ENCODE data around the gene ST6GALNAC5. TPM values are rescaled to one million over a fixed set of nuclear protein-coding genes. Genes with fewer than 3 reads are reported as not detected.

The ST6GALNAC5 gene
- total RNA-seq, 2 experiments from 2014 or later, result not detected

DNA sequence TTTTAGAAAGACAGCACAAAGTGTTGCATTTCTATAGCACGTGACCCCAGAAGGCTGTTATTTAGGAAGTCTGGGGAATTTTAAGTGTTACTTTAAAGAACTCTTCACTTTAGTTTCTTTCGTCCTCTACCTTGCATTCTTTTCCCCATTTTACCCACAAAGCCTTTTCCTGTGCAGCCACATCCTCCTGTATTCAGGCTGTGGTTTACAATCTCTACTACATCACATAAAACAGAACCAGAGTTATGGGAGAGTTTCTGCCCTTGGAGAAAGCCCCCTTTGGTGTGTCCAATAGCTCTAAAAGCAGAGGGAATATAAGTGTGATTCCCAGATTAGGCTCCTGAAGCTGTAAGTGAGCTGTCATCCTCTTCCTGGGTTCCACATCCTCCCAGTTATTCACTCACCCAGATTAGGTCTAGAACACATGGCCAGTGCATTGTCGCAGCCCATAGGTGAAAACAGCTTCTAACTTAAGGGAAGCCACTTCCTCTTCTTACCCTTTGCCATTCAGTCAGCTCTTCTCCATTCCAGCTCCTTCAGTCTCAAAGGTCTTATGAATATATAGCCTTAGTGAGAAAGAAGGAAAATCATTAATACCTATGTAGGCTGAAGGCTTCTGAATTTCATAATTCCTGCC, 180.8 kb downstream of the ST6GALNAC5 start:
- Mint-ChIP-seq H3K36me3 (ENCODE audit: low read depth) (no peaks in the 10 kb centered on the region), H3K4me3 (peak overlapping the region; percentile 27), H3K9me3 (no peaks in the 10 kb centered on the region), H3K4me1 (ENCODE audit: low read depth) (peaks cover 22% of the 10 kb centered on the region), H3K27ac (peak overlapping the region; percentile 25), H3K27me3 (no peaks in the 10 kb centered on the region)
- H3K36me3 ChIP-seq (ENCODE audit: insufficient read depth, low read length), result no peaks in the 10 kb centered on the region
- H3K4me3 ChIP-seq (ENCODE audit: low read length), result no peak overlapping the region
- H3K27me3 ChIP-seq (ENCODE audit: control insufficient read depth in 1 of 2, insufficient read depth in 2 of 2, low read length in 2 of 2), result no peaks in the 10 kb centered on the region
- POLR2A ChIA-PET, result no interaction called here
- ATAC-seq (ENCODE audit: poor library complexity) (no peak), DNase-seq (peak in 2 of 14 experiments; percentile 0 to 15)
- CTCF ChIA-PET, result no interaction called here
- intact Hi-C loops (cut with DNase I, micrococcal nuclease), result no loop called here
- H3K9me3 ChIP-seq (ENCODE audit: control insufficient read depth in 1 of 2, insufficient read depth in 1 of 2, low read length in 2 of 2), result peaks cover 0 to 6% of the 10 kb centered on the region in 2 experiments
- no peak overlapping the region for H3K27ac ChIP-seq (ENCODE audit: low read depth in 1 of 2, low read length in 2 of 2)
- H3K4me1 ChIP-seq (ENCODE audit: insufficient read depth, low read length), result peaks cover 5% of the 10 kb centered on the region
- TF ChIP-seq, protein P1, sequence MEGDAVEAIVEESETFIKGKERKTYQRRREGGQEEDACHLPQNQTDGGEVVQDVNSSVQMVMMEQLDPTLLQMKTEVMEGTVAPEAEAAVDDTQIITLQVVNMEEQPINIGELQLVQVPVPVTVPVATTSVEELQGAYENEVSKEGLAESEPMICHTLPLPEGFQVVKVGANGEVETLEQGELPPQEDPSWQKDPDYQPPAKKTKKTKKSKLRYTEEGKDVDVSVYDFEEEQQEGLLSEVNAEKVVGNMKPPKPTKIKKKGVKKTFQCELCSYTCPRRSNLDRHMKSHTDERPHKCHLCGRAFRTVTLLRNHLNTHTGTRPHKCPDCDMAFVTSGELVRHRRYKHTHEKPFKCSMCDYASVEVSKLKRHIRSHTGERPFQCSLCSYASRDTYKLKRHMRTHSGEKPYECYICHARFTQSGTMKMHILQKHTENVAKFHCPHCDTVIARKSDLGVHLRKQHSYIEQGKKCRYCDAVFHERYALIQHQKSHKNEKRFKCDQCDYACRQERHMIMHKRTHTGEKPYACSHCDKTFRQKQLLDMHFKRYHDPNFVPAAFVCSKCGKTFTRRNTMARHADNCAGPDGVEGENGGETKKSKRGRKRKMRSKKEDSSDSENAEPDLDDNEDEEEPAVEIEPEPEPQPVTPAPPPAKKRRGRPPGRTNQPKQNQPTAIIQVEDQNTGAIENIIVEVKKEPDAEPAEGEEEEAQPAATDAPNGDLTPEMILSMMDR (IDR thresholded peaks at IDR 0.05), result no peak

DNA sequence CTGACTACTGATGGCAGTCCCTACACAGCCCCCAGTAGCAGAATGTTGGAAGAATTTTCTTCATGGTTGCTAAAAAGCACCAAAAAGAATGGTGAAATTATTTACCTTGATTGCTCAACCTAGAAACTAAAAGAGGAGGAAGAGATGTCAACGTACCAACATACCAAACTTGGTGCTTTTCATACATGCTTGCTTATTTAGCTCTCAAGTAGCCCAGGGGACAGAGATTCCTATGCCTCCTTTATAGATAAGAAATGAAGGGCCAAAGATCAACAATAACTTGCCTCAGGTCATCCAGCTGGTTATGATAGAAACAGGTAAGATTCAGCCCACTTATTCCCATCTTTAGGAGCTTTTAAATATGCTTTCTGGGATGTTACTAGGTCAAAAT, 181.3 kb downstream of the ST6GALNAC5 start:
- DNase-seq (peak in 1 of 14 experiments; percentile 1), ATAC-seq (ENCODE audit: poor library complexity) (no peak)
- H3K36me3 ChIP-seq (ENCODE audit: insufficient read depth, low read length), result no peaks in the 10 kb centered on the region
- Mint-ChIP-seq H3K9me3 (no peaks in the 10 kb centered on the region), H3K27me3 (no peaks in the 10 kb centered on the region), H3K27ac (no peak overlapping the region), H3K4me3 (no peak overlapping the region), H3K4me1 (ENCODE audit: low read depth) (peaks cover 22% of the 10 kb centered on the region), H3K36me3 (ENCODE audit: low read depth) (no peaks in the 10 kb centered on the region)
- H3K4me1 ChIP-seq (ENCODE audit: insufficient read depth, low read length), result peaks cover 5% of the 10 kb centered on the region
- no peak overlapping the region for H3K4me3 ChIP-seq (ENCODE audit: low read length)
- peaks cover 0 to 6% of the 10 kb centered on the region in 2 experiments for H3K9me3 ChIP-seq (ENCODE audit: control insufficient read depth in 1 of 2, insufficient read depth in 1 of 2, low read length in 2 of 2)
- H3K27ac ChIP-seq (ENCODE audit: low read depth in 1 of 2, low read length in 2 of 2), result no peak overlapping the region
- ChIA-PET CTCF (no interaction called here), POLR2A (no interaction called here)
- H3K27me3 ChIP-seq (ENCODE audit: control insufficient read depth in 1 of 2, insufficient read depth in 2 of 2, low read length in 2 of 2), result no peaks in the 10 kb centered on the region
- TF ChIP-seq, protein P1 (IDR thresholded peaks at IDR 0.05), result no peak
- intact Hi-C loops (cut with DNase I, micrococcal nuclease), result no loop called here

- intact Hi-C loops (cut with DNase I, micrococcal nuclease), result no loop called here
- H3K4me3 Mint-ChIP-seq, result no peak overlapping the region
- H3K27me3 Mint-ChIP-seq, result no peaks in the 10 kb centered on the region
- no peaks in the 10 kb centered on the region for H3K9me3 Mint-ChIP-seq
- TF ChIP-seq, protein P1 (IDR thresholded peaks at IDR 0.05), result no peak
- peaks cover 5% of the 10 kb centered on the region for H3K4me1 ChIP-seq (ENCODE audit: insufficient read depth, low read length)
- H3K27ac ChIP-seq (ENCODE audit: low read depth in 1 of 2, low read length in 2 of 2), result no peak overlapping the region
- DNase-seq (no peak), ATAC-seq (ENCODE audit: poor library complexity) (no peak)
- no peaks in the 10 kb centered on the region for H3K9me3 ChIP-seq (ENCODE audit: control insufficient read depth in 1 of 2, insufficient read depth in 1 of 2, low read length in 2 of 2)
- H3K27ac Mint-ChIP-seq, result no peak overlapping the region
- POLR2A ChIA-PET, result no interaction called here
- peaks cover 22% of the 10 kb centered on the region for H3K4me1 Mint-ChIP-seq (ENCODE audit: low read depth)
- H3K36me3 ChIP-seq (ENCODE audit: insufficient read depth, low read length), result no peaks in the 10 kb centered on the region
- CTCF ChIA-PET, result no interaction called here
- H3K4me3 ChIP-seq (ENCODE audit: low read length), result no peak overlapping the region
- H3K36me3 Mint-ChIP-seq (ENCODE audit: low read depth), result no peaks in the 10 kb centered on the region
- H3K27me3 ChIP-seq (ENCODE audit: control insufficient read depth in 1 of 2, insufficient read depth in 2 of 2, low read length in 2 of 2), result no peaks in the 10 kb centered on the region
These were observed 184.1 kb downstream of the ST6GALNAC5 start for GRCh38 chr1:77051425-77051824.
